IgD-negative memory B cell (primary cell): ENCODE results near the gene GRIK3. TPM values are rescaled to one million over a fixed set of nuclear protein-coding genes. Genes with fewer than 3 reads are reported as not detected.

Source experiments
- H3K27ac Mint-ChIP-seq, 3 donors: one replicate each; pipeline ENCODE4 v1.8.0; 2020 to 2022; ENCODE audit warnings: mild to moderate bottlenecking in 3 of 3, mixed read lengths in 3 of 3, moderate library complexity in 1 of 3
- H3K27me3 Mint-ChIP-seq: one replicate; pipeline ENCODE4 v1.8.0; 2021; ENCODE audit warnings: mixed read lengths
- H3K36me3 Mint-ChIP-seq: one replicate; pipeline ENCODE4 v1.8.0; 2020; ENCODE audit warnings: mild to moderate bottlenecking, mixed read lengths
- H3K4me1 Mint-ChIP-seq, 3 donors: one replicate each; pipeline ENCODE4 v1.8.0; 2020 to 2022; ENCODE audit warnings: mixed read lengths in 3 of 3, mild to moderate bottlenecking in 1 of 3
- H3K4me3 Mint-ChIP-seq, 4 donors: one replicate each; pipeline ENCODE4 v1.8.0; 2020 to 2022; ENCODE audit warnings: mild to moderate bottlenecking in 4 of 4, mixed read lengths in 4 of 4, moderate library complexity in 3 of 4
- H3K9me3 Mint-ChIP-seq, 3 donors: one replicate each; pipeline ENCODE4 v1.8.0; 2020 to 2021; ENCODE audit warnings: mixed read lengths in 3 of 3, mild to moderate bottlenecking in 1 of 3
- polyA plus RNA-seq: library from polyadenylated mRNA; unstranded; fragments of 300-500 nt; fragmentation: Illumina TruSeq; gene quantifications from one replicate; pipeline ENCODE4 v1.2.3, GENCODE V29; 2021

Gene GRIK3
- polyA plus RNA-seq, 1 donor from 2014 or later, result 0.56 TPM

GRCh38 chr1:36843027-36843426, 191.3 kb downstream of the GRIK3 start:
- no peaks in the 10 kb centered on the region for H3K36me3 Mint-ChIP-seq
- peaks cover 7% of the 10 kb centered on the region for H3K27me3 Mint-ChIP-seq
- H3K4me1 Mint-ChIP-seq, result no peaks in the 10 kb centered on the region
- H3K4me3 Mint-ChIP-seq, result no peak overlapping the region
- H3K9me3 Mint-ChIP-seq, result no peaks in the 10 kb centered on the region
- no peak overlapping the region for H3K27ac Mint-ChIP-seq

- H3K36me3 Mint-ChIP-seq, result no peaks in the 10 kb centered on the region
- no peaks in the 10 kb centered on the region for H3K9me3 Mint-ChIP-seq
- no peak overlapping the region for H3K27ac Mint-ChIP-seq
- H3K4me1 Mint-ChIP-seq, result no peaks in the 10 kb centered on the region
- H3K27me3 Mint-ChIP-seq, result peaks cover 6% of the 10 kb centered on the region
- no peak overlapping the region for H3K4me3 Mint-ChIP-seq
Observed at GRCh38 chr1:36842448-36842847, 191.9 kb downstream of the GRIK3 start.

- Mint-ChIP-seq H3K4me3 (no peak overlapping the region), H3K36me3 (no peaks in the 10 kb centered on the region), H3K27me3 (peaks cover 10% of the 10 kb centered on the region), H3K4me1 (no peaks in the 10 kb centered on the region), H3K27ac (no peak overlapping the region), H3K9me3 (no peaks in the 10 kb centered on the region)
Observed at GRCh38 chr1:36839485-36839884, 194.8 kb downstream of the GRIK3 start.

- Mint-ChIP-seq H3K27ac (no peak overlapping the region), H3K4me3 (no peak overlapping the region), H3K9me3 (no peaks in the 10 kb centered on the region), H3K36me3 (no peaks in the 10 kb centered on the region), H3K4me1 (no peaks in the 10 kb centered on the region), H3K27me3 (peaks cover 10% of the 10 kb centered on the region)
Observed at GRCh38 chr1:36838888-36839287, 195.4 kb downstream of the GRIK3 start.

- Mint-ChIP-seq H3K4me1 (peaks cover 0 to 1% (median 0%) of the 10 kb centered on the region in 3 donors), H3K27ac (no peak overlapping the region), H3K9me3 (no peaks in the 10 kb centered on the region), H3K4me3 (no peak overlapping the region), H3K27me3 (peaks cover 9% of the 10 kb centered on the region), H3K36me3 (peaks cover 2% of the 10 kb centered on the region)
Observed at GRCh38 chr1:36836916-36837315, 197.4 kb downstream of the GRIK3 start.

- Mint-ChIP-seq H3K27ac (no peak overlapping the region), H3K27me3 (peaks cover 12% of the 10 kb centered on the region), H3K9me3 (no peaks in the 10 kb centered on the region), H3K4me3 (peak overlapping the region in 1 of 4 donors; percentile 14), H3K36me3 (peaks cover 2% of the 10 kb centered on the region), H3K4me1 (peaks cover 0 to 3% (median 0%) of the 10 kb centered on the region in 3 donors)
Observed at GRCh38 chr1:36836196-36836883, 198.0 kb downstream of the GRIK3 start.

GRCh38 chr1:36835696-36836095, 198.6 kb downstream of the GRIK3 start:
- no peaks in the 10 kb centered on the region for H3K9me3 Mint-ChIP-seq
- H3K4me3 Mint-ChIP-seq, result no peak overlapping the region
- H3K27me3 Mint-ChIP-seq, result peaks cover 12% of the 10 kb centered on the region
- H3K4me1 Mint-ChIP-seq, result peaks cover 0 to 3% (median 0%) of the 10 kb centered on the region in 3 donors
- H3K27ac Mint-ChIP-seq, result no peak overlapping the region
- H3K36me3 Mint-ChIP-seq, result peaks cover 2% of the 10 kb centered on the region

- H3K9me3 Mint-ChIP-seq, result no peaks in the 10 kb centered on the region
- H3K27ac Mint-ChIP-seq, result no peak overlapping the region
- peaks cover 2% of the 10 kb centered on the region for H3K36me3 Mint-ChIP-seq
- H3K4me3 Mint-ChIP-seq, result no peak overlapping the region
- H3K4me1 Mint-ChIP-seq, result peaks cover 0 to 3% (median 0%) of the 10 kb centered on the region in 3 donors
- peaks cover 12% of the 10 kb centered on the region for H3K27me3 Mint-ChIP-seq
Observed at GRCh38 chr1:36835017-36835695, 199.2 kb downstream of the GRIK3 start.

- Mint-ChIP-seq H3K4me1 (peaks cover 0 to 3% (median 0%) of the 10 kb centered on the region in 3 donors), H3K9me3 (no peaks in the 10 kb centered on the region), H3K4me3 (no peak overlapping the region), H3K27me3 (peaks cover 12% of the 10 kb centered on the region), H3K36me3 (peaks cover 2% of the 10 kb centered on the region), H3K27ac (no peak overlapping the region)
Observed at GRCh38 chr1:36834586-36834985, 199.7 kb downstream of the GRIK3 start.

- Mint-ChIP-seq H3K27me3 (peaks cover 4% of the 10 kb centered on the region), H3K4me1 (peaks cover 0 to 3% (median 0%) of the 10 kb centered on the region in 3 donors)
Observed at GRCh38 chr1:36831186-36831810, 203.0 kb downstream of the GRIK3 start.

GRCh38 chr1:36829961-36830360, 204.4 kb downstream of the GRIK3 start:
- Mint-ChIP-seq H3K36me3 (peaks cover 2% of the 10 kb centered on the region), H3K27me3 (peaks cover 4% of the 10 kb centered on the region), H3K4me1 (peaks cover 0 to 3% (median 0%) of the 10 kb centered on the region in 3 donors), H3K9me3 (no peaks in the 10 kb centered on the region), H3K4me3 (no peak overlapping the region), H3K27ac (no peak overlapping the region)

More at GRCh38 chr1:36831186-36831810, 203.0 kb downstream of the GRIK3 start:
- no peak overlapping the region for H3K27ac Mint-ChIP-seq
- peaks cover 2% of the 10 kb centered on the region for H3K36me3 Mint-ChIP-seq
- no peaks in the 10 kb centered on the region for H3K9me3 Mint-ChIP-seq
- no peak overlapping the region for H3K4me3 Mint-ChIP-seq

GRCh38 chr1:36829066-36829465, 205.2 kb downstream of the GRIK3 start:
- H3K36me3 Mint-ChIP-seq, result peaks cover 2% of the 10 kb centered on the region
- H3K27me3 Mint-ChIP-seq, result peaks cover 4% of the 10 kb centered on the region
- H3K4me1 Mint-ChIP-seq, result peaks cover 0 to 3% (median 0%) of the 10 kb centered on the region in 3 donors
- no peak overlapping the region for H3K4me3 Mint-ChIP-seq
- no peak overlapping the region for H3K27ac Mint-ChIP-seq
- no peaks in the 10 kb centered on the region for H3K9me3 Mint-ChIP-seq

GRCh38 chr1:36825226-36825625, 209.1 kb downstream of the GRIK3 start:
- Mint-ChIP-seq H3K27ac (no peak overlapping the region), H3K36me3 (no peaks in the 10 kb centered on the region), H3K4me1 (no peaks in the 10 kb centered on the region), H3K9me3 (no peaks in the 10 kb centered on the region), H3K27me3 (peaks cover 8% of the 10 kb centered on the region), H3K4me3 (peak overlapping the region in 1 of 4 donors; percentile 28)

- H3K4me3 Mint-ChIP-seq, result no peak overlapping the region
- H3K9me3 Mint-ChIP-seq, result no peaks in the 10 kb centered on the region
- no peak overlapping the region for H3K27ac Mint-ChIP-seq
- no peaks in the 10 kb centered on the region for H3K36me3 Mint-ChIP-seq
- H3K4me1 Mint-ChIP-seq, result no peaks in the 10 kb centered on the region
- H3K27me3 Mint-ChIP-seq, result peaks cover 8% of the 10 kb centered on the region
Observed at GRCh38 chr1:36824390-36824861, 209.9 kb downstream of the GRIK3 start.

- no peak overlapping the region for H3K27ac Mint-ChIP-seq
- H3K4me1 Mint-ChIP-seq, result no peaks in the 10 kb centered on the region
- no peaks in the 10 kb centered on the region for H3K36me3 Mint-ChIP-seq
- no peaks in the 10 kb centered on the region for H3K9me3 Mint-ChIP-seq
- no peak overlapping the region for H3K4me3 Mint-ChIP-seq
- H3K27me3 Mint-ChIP-seq, result peaks cover 12% of the 10 kb centered on the region
Observed at GRCh38 chr1:36822648-36823047, 211.7 kb downstream of the GRIK3 start.
